ENCODE measurements around the gene CLIP1.
"Not testable (repeated sequence)": the region's sequence is repeated elsewhere in the genome, so short reads cannot be mapped to it uniquely, and the experiment has no call there.

Gene CLIP1

GRCh38 chr12:122394626-122395194 is 27.8 kb downstream of the CLIP1 start:
- DNase-seq = no peak

- no peak for DNase-seq
Measured at GRCh38 chr12:122393817-122394216, 28.7 kb downstream of the CLIP1 start.

GRCh38 chr12:122392411-122392810 is 30.1 kb downstream of the CLIP1 start:
- DNase-seq = no peak

- no peak for DNase-seq
Measured at GRCh38 chr12:122389677-122390076, 32.8 kb downstream of the CLIP1 start.

- DNase-seq = no peak
Measured at GRCh38 chr12:122387887-122388286, 34.6 kb downstream of the CLIP1 start.

- no peak for DNase-seq
Measured at GRCh38 chr12:122385171-122386016, 37.1 kb downstream of the CLIP1 start.

- DNase-seq = no peak
Measured at GRCh38 chr12:122382919-122383350, 39.5 kb downstream of the CLIP1 start.

- no peak for DNase-seq
Measured at GRCh38 chr12:122381021-122381420, 41.4 kb downstream of the CLIP1 start.

- not testable (repeated sequence) for DNase-seq
Measured at GRCh38 chr12:122376751-122377150, 45.7 kb downstream of the CLIP1 start.

GRCh38 chr12:122374707-122375106 is 47.8 kb downstream of the CLIP1 start:
- DNase-seq = no peak

GRCh38 chr12:122371475-122372045 is 50.9 kb downstream of the CLIP1 start:
- DNase-seq = no peak

GRCh38 chr12:122368361-122369073 is 54.0 kb downstream of the CLIP1 start:
- no peak for DNase-seq

GRCh38 chr12:122367632-122368031 is 54.8 kb downstream of the CLIP1 start:
- not testable (repeated sequence) for DNase-seq

- no peak for DNase-seq
Measured at GRCh38 chr12:122366685-122367475, 55.6 kb downstream of the CLIP1 start.

- DNase-seq = not testable (repeated sequence)
Measured at GRCh38 chr12:122365226-122365625, 57.2 kb downstream of the CLIP1 start.

- DNase-seq = no peak
Measured at GRCh38 chr12:122363782-122364181, 58.7 kb downstream of the CLIP1 start.

- DNase-seq = no peak
Measured at GRCh38 chr12:122362755-122363154, 59.7 kb downstream of the CLIP1 start.

GRCh38 chr12:122358403-122358802 is 64.1 kb downstream of the CLIP1 start:
- DNase-seq = not testable (repeated sequence)

GRCh38 chr12:122357536-122357935 is 64.9 kb downstream of the CLIP1 start:
- not testable (repeated sequence) for DNase-seq

- DNase-seq = not testable (repeated sequence)
Measured at GRCh38 chr12:122356991-122357390, 65.5 kb downstream of the CLIP1 start.

GRCh38 chr12:122356192-122356635 is 66.3 kb downstream of the CLIP1 start:
- DNase-seq = no peak

GRCh38 chr12:122355706-122356105 is 66.8 kb downstream of the CLIP1 start:
- DNase-seq = no peak
